HG02885 (cell line): ENCODE measurements around the gene RNF144B.
A peak's percentile ranks its signal among the peaks of the same experiment; 100 is the strongest.
"Not testable (repeated sequence)": the region's sequence is repeated elsewhere in the genome, so short reads cannot be mapped to it uniquely, and the experiment has no call there.

ENCODE experiments used
- ATAC-seq: cut with Tn5 transposase; IDR thresholded peaks from one replicate; pipeline ENCODE4 v1.9.1; 2021; ENCODE audit warnings: mild to moderate bottlenecking; ENCODE audit not compliant: unreplicated experiment, poor library complexity

Gene RNF144B

GRCh38 chr6:18368277-18369105 is 18.7 kb upstream of the RNF144B start:
- no peak for ATAC-seq

- no peak for ATAC-seq
Observed at GRCh38 chr6:18371010-18371409, 16.1 kb upstream of the RNF144B start.

GRCh38 chr6:18371656-18372055 is 15.5 kb upstream of the RNF144B start:
- ATAC-seq: no peak

GRCh38 chr6:18380158-18380836 is 6.9 kb upstream of the RNF144B start:
- no peak for ATAC-seq

- no peak for ATAC-seq
Observed at GRCh38 chr6:18380851-18381250, 6.3 kb upstream of the RNF144B start.

GRCh38 chr6:18383441-18383840 is 3.7 kb upstream of the RNF144B start:
- no peak for ATAC-seq

GRCh38 chr6:18384621-18385020 is 2.5 kb upstream of the RNF144B start:
- no peak for ATAC-seq

GRCh38 chr6:18386298-18386976 is 713 bp upstream of the RNF144B start:
- no peak for ATAC-seq

GRCh38 chr6:18388271-18388670 is 1.1 kb downstream of the RNF144B start:
- ATAC-seq: no peak

- no peak for ATAC-seq
Observed at GRCh38 chr6:18388942-18389341, 1.8 kb downstream of the RNF144B start.

- ATAC-seq: no peak
Observed at GRCh38 chr6:18389479-18389878, 2.3 kb downstream of the RNF144B start.

GRCh38 chr6:18390476-18390875 is 3.3 kb downstream of the RNF144B start:
- no peak for ATAC-seq

- ATAC-seq: no peak
Observed at GRCh38 chr6:18391023-18391422, 3.9 kb downstream of the RNF144B start.

- ATAC-seq: no peak
Observed at GRCh38 chr6:18392346-18392877, 5.3 kb downstream of the RNF144B start.

GRCh38 chr6:18393698-18394097 is 6.5 kb downstream of the RNF144B start:
- no peak for ATAC-seq

GRCh38 chr6:18395177-18395855 is 8.2 kb downstream of the RNF144B start:
- no peak for ATAC-seq

- no peak for ATAC-seq
Observed at GRCh38 chr6:18395856-18396197, 8.7 kb downstream of the RNF144B start.

- ATAC-seq: no peak
Observed at GRCh38 chr6:18397701-18398100, 10.6 kb downstream of the RNF144B start.

GRCh38 chr6:18398225-18398624 is 11.1 kb downstream of the RNF144B start:
- not testable (repeated sequence) for ATAC-seq

GRCh38 chr6:18400831-18401446 is 13.8 kb downstream of the RNF144B start:
- peak; percentile 91 for ATAC-seq
